T-helper 17 cell (primary cell): ENCODE data around the gene COPB2. TPM values are rescaled to one million over a fixed set of nuclear protein-coding genes. Genes with fewer than 3 reads are reported as not detected.

Source experiments
- ATAC-seq: fragments of 150-1000 bp; cut with Tn5 transposase; 2 replicates; pipeline ENCODE4 v1.10.0; 2021; ENCODE audit warnings: mild to moderate bottlenecking, moderate library complexity
- DNase-seq, 3 donors: peaks; one replicate each; pipeline versions ENCODE4 v3.0.0 to v3.0.0-alpha.2; 2020 to 2021
- H3K9me3 ChIP-seq: one replicate; pipeline ENCODE4 v1.7.0; 2013; ENCODE audit warnings: low read length, mild to moderate bottlenecking; ENCODE audit not compliant: control insufficient read depth, poor library complexity, severe bottlenecking
- H3K27ac Mint-ChIP-seq: one replicate; pipeline ENCODE4 v1.8.0; 2022; ENCODE audit warnings: mild to moderate bottlenecking, moderate library complexity, mixed read lengths
- H3K27me3 Mint-ChIP-seq: one replicate; pipeline ENCODE4 v1.8.0; 2022; ENCODE audit warnings: mixed read lengths
- H3K36me3 Mint-ChIP-seq: one replicate; pipeline ENCODE4 v1.8.0; 2022; ENCODE audit warnings: low read depth, mixed read lengths
- H3K4me1 Mint-ChIP-seq: one replicate; pipeline ENCODE4 v1.8.0; 2022; ENCODE audit warnings: mild to moderate bottlenecking, mixed read lengths
- H3K4me3 Mint-ChIP-seq: one replicate; pipeline ENCODE4 v1.8.0; 2022; ENCODE audit warnings: mild to moderate bottlenecking, moderate library complexity, mixed read lengths
- total RNA-seq, 4 donors: library from RNA in 2 of 4; stranded (reverse) in 2 of 4; gene quantifications; one replicate each; pipeline ENCODE4 v1.2.3 and lab custom pipeline; 2022 to 2026

Gene COPB2
- total RNA-seq (10 to 100 TPM; 26.3 to 29.7 TPM), total RNA-seq (lab: John Stamatoyannopoulos, UW) (44.2 to 202 reads per million in 2 donors)

DNA sequence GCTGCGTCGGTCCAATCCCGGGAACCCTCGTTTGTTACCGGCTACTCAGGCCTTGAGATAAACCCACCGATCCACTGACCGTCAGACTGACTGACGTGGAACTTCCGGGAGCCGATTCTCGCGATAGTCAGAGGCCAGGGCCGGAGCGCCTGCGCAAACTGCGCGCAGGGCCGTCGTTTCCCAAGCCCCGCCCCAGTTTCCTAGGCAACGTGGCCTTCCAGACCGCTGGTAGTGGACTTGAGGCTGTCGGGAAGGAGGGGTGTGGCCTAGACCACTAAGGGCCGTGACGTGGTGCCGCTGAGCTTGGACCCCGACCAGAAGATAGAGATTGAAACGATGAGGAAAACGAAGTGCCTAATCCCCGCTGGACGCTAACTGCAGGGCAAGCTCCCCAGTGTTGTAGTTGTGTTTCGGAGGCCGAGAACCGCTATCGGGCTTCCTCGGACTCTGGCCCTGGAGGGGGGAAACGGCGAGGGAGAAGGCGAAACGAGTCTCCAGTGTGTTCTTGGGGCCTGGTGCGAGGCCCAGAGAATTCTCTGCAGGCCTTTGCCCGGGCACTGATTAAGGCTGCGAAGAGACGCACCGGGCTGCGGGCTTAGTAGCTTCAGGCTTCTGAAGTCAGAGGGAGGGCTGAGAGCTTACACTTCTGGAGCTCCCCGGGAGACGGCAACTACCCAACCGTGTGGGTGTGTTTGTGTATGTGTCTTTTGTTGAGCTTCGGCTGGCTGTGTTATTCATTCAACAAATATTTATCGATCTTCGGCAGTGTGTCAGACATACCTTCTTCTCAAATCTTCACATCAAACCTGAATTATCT, at the start of gene COPB2:
Gene COPB2, minus strand, starts transcription at position 96 of the 817 bp plus-strand sequence. CDS start 97 bp downstream, outside the sequence.
- ATAC-seq (peak; percentile 93), DNase-seq (peak; percentile 86 to 93 (median 90))
- peaks cover 36% of the 10 kb centered on the region for H3K4me1 Mint-ChIP-seq
- H3K27me3 Mint-ChIP-seq = no peaks in the 10 kb centered on the region
- peak within 1 kb of the TSS; percentile 95 for H3K4me3 Mint-ChIP-seq
- peak within 1 kb of the TSS; percentile 100 for H3K27ac Mint-ChIP-seq
- no peaks in the 10 kb centered on the region for H3K9me3 ChIP-seq
- peaks cover 5% of the 10 kb centered on the region for H3K36me3 Mint-ChIP-seq

DNA sequence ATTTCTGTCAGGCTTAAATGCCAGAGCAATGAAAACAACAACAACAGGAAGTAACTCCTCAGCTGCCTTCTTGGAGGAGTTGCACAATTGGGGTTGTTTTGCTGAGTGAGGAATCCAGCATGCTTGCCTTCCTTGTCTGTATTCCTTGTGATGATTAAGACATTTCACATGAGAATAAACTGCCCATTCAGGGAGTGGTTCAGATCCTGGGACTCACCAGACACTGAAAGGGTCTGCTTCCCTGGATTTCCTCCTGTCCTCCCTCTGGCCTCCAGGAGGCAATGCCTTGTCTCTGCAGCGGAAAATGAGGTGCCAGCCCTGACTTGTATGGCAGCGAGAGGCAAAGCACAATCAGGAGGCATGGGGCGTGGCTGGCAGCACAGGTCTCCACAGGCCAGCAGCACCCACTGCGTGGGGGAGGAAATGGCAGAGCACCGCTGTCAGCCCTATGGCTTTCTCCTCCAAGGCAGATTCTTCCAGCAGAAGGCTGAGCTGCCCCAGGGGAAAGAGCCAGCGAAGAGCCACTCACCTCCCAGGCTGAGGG, 45.4 kb upstream of the COPB2 start:
- no peak overlapping the region for H3K27ac Mint-ChIP-seq
- H3K27me3 Mint-ChIP-seq = no peaks in the 10 kb centered on the region
- H3K4me3 Mint-ChIP-seq = no peak overlapping the region
- no peaks in the 10 kb centered on the region for H3K4me1 Mint-ChIP-seq
- no peaks in the 10 kb centered on the region for H3K9me3 ChIP-seq
- H3K36me3 Mint-ChIP-seq = no peaks in the 10 kb centered on the region
- ATAC-seq = no peak
- DNase-seq = no peak

DNA sequence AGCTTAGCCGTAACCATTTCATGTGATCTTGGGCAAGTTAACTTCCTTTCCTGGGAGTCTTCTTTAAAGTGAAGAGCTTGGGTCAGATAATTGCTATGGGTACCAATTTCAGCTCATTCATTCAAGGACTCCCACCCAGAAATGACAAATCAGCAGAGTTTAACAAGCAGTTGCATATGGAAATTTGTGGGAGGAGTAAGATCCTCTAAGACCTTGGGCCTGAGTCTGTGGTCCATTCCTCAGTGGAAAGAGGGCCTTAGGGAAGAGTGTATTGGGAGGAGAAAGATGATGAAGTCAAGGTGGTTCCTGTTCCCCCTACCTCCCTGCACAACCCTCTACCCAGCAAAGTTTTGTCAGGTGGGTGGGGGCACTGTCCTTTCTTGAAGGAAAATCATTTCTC, 44.8 kb upstream of the COPB2 start:
- H3K27me3 Mint-ChIP-seq = no peaks in the 10 kb centered on the region
- H3K36me3 Mint-ChIP-seq = no peaks in the 10 kb centered on the region
- H3K4me3 Mint-ChIP-seq = no peak overlapping the region
- DNase-seq (no peak), ATAC-seq (no peak)
- no peaks in the 10 kb centered on the region for H3K9me3 ChIP-seq
- no peaks in the 10 kb centered on the region for H3K4me1 Mint-ChIP-seq
- H3K27ac Mint-ChIP-seq = no peak overlapping the region

DNA sequence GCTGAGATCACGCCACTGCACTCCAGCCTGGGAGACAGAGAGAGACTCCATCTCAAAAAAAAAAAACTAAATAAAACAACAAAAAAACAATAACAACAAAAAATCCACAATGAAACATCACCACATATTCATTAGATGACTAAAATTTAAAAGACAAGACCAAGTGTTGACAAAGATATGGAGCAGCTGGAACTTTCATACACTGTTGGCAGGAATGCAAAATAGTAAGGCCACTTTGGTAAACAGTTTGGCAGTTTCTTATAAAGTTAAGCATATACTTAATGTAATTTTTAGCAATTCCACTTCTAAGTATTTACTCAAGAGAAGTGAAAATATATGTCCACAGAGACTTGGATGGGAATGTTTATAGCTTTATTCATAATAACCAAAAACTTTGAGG, 43.6 kb upstream of the COPB2 start:
- no peaks in the 10 kb centered on the region for H3K27me3 Mint-ChIP-seq
- H3K9me3 ChIP-seq = no peaks in the 10 kb centered on the region
- no peak for ATAC-seq
- no peaks in the 10 kb centered on the region for H3K36me3 Mint-ChIP-seq
- H3K27ac Mint-ChIP-seq = no peak overlapping the region
- no peaks in the 10 kb centered on the region for H3K4me1 Mint-ChIP-seq
- H3K4me3 Mint-ChIP-seq = no peak overlapping the region
- no peak for DNase-seq

DNA sequence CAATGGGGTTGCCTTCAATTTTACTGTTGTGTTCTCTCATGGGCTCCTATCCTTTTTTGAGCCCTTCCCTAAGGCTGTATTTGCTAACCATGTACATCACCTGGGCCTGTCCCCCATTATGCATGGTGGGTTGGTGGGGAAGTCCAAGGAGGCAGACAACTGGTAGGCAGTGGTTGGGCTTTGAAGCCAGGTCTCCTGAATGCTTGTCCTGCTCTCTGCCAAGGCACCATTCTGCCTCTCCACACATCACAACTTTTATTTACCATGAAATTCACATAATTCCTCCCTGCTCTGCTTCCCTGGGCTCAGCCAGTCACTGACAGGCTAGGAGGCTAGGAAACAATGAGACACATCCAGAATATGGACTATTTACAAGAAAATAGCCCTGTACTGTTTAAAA, 41.0 kb upstream of the COPB2 start:
- no peaks in the 10 kb centered on the region for H3K27me3 Mint-ChIP-seq
- DNase-seq (no peak), ATAC-seq (no peak)
- H3K4me3 Mint-ChIP-seq = no peak overlapping the region
- H3K27ac Mint-ChIP-seq = no peak overlapping the region
- peaks cover 4% of the 10 kb centered on the region for H3K4me1 Mint-ChIP-seq
- H3K9me3 ChIP-seq = no peaks in the 10 kb centered on the region
- peaks cover 2% of the 10 kb centered on the region for H3K36me3 Mint-ChIP-seq

DNA sequence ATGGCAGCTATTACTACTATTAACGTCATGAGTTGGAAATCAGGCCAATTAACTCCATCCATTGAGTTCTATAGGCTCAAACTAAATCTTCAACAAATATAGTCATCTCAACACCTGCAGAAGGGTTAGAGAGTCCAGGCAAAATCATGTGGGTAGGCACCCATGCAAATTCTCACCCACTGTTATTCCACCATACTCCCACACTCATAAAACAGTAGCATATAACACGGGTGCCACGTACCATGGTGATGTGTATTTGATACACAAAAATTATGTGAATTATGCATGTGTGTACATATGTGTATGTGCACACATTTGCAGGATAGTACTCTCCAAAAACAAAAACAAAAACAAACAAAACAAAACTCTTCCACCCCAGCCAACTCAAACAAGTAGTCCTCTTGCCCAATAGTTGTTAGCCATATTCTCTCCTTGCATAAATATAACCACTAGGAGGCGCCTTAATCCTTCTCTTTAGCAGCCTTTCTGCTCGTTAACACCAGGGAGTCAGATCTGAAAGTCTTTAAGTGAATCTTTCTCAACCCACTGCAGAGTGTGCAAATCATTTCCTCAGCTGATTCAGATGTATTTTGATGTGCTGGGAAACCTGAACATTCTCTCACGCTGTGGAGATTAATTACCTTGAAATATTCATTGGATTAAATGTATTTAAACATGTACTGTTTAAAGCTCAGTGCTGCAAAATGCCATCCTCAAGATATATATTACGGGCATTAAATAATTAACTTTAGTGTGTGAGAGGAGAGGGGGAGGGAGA, 38.0 kb upstream of the COPB2 start:
- DNase-seq (no peak), ATAC-seq (peak; percentile 63)
- H3K27me3 Mint-ChIP-seq = no peaks in the 10 kb centered on the region
- no peak overlapping the region for H3K27ac Mint-ChIP-seq
- no peaks in the 10 kb centered on the region for H3K9me3 ChIP-seq
- H3K4me3 Mint-ChIP-seq = no peak overlapping the region
- H3K4me1 Mint-ChIP-seq = peaks cover 4% of the 10 kb centered on the region
- H3K36me3 Mint-ChIP-seq = peaks cover 2% of the 10 kb centered on the region

DNA sequence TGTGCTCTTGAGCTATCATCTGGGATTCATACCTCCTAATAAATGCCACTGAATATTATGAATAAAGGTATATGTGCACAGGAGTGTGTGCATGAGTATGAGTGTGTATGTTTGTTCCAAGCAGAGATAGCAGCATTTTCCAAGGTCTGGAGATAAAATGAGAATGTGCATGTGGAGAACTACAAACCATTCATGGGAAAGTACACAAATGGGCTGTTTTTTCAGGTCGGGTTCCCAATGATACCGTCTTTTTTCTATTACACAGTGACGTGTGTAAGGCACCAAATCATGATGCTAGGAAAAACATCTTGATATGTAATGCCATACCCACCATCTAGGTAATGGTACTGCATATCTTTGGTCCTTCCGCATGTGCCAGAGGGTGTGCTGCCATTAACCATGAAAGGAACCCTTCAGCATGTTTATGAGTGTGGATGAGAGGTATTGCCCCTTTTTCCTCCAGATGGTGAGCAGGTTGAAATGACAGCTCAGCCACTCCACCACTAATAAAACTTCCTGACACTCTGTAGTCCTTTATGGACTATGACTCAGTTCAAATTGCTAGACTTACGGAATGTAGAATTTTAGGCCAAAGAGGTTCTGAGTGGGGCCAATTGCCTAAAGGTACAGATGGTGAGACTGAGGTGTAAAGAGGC, 36.4 kb upstream of the COPB2 start:
- no peaks in the 10 kb centered on the region for H3K9me3 ChIP-seq
- ATAC-seq = no peak
- H3K36me3 Mint-ChIP-seq = peaks cover 5% of the 10 kb centered on the region
- peaks cover 4% of the 10 kb centered on the region for H3K4me1 Mint-ChIP-seq
- H3K4me3 Mint-ChIP-seq = no peak overlapping the region
- no peaks in the 10 kb centered on the region for H3K27me3 Mint-ChIP-seq
- DNase-seq = no peak
- H3K27ac Mint-ChIP-seq = no peak overlapping the region

DNA sequence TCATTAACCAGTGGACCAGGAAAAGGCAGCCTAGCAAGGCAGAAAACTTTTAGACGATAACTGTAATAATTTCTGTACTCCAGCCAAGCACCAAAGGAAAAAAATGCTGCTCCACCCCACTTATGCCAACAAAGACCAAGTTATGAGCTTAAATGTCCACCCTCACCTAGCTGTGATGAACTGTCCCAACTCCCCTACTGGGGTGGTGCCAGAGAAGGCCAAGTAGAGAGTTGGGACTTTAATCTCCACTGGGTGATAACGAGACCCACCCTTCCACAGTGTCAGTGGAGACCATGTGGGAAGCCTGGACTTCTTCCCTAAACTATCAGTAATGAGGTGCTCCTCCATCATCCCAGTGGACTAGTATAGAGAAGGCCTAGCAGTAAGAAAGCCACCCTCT, 33.8 kb upstream of the COPB2 start:
- H3K27me3 Mint-ChIP-seq = no peaks in the 10 kb centered on the region
- H3K4me1 Mint-ChIP-seq = peaks cover 4% of the 10 kb centered on the region
- H3K27ac Mint-ChIP-seq = no peak overlapping the region
- no peak overlapping the region for H3K4me3 Mint-ChIP-seq
- DNase-seq = no peak
- H3K36me3 Mint-ChIP-seq = peaks cover 5% of the 10 kb centered on the region
- H3K9me3 ChIP-seq = no peaks in the 10 kb centered on the region
- ATAC-seq = no peak

DNA sequence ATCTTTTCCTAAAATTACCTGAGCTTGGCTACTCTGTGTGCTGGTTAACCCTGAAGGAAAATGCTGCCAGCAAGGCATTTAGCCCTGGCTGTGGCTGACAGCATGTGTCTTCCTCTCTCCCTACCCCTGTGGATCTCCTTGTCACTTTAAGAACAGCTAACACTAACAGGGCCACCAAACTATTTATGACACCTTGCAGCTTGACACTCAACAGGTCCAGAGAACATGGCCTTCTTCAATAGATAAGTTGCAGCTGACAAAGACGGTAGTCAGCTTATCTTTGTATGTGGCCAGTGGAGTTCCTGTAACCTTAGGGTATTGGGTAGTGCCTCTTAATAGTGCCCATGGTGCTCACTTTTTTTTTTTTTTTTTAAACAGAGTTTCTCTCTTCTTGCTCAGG, 32.0 kb upstream of the COPB2 start:
- Mint-ChIP-seq H3K4me1 (no peaks in the 10 kb centered on the region), H3K27me3 (no peaks in the 10 kb centered on the region), H3K36me3 (peaks cover 4% of the 10 kb centered on the region), H3K27ac (no peak overlapping the region), H3K4me3 (no peak overlapping the region)
- H3K9me3 ChIP-seq = no peaks in the 10 kb centered on the region
- ATAC-seq (no peak), DNase-seq (no peak)

DNA sequence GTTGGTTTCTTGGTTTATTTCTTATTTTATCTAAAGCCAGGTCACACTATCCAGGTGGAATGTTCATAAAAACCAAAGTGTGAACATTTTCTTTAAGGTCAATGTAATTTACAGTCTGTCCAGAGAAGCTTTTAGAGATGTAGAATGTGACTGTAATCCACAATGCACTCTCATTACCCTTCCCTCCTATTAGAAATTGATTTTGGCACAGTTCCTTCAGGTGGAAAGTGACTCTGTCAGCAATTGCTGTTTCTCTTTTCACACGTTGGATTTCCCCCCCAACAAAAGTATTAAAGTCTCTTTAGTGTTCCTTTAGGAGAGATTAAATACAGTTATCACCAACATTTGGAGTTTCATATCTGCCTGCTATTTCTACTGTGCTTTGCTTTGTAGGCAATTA, 31.6 kb upstream of the COPB2 start:
- no peak overlapping the region for H3K4me3 Mint-ChIP-seq
- H3K4me1 Mint-ChIP-seq = no peaks in the 10 kb centered on the region
- ATAC-seq = no peak

DNA sequence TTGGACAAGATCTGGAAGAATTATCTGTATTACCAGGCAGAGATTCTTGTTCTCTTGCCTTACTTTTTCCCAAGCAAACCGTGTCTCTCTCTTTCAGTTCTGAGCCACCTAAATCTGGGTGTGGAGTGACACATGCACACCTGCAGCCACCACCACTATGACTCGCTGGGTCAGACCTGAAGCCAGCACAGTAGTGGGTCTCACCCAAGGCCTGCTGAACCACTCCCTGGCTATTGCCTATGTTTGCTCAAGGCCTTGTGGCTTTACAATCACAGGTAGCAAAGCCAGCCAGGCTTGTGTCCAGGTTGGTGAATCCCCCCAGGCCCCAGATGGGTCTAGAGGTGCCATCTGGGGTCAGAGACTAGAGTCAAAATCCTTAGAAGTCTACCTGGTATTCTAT, 28.7 kb upstream of the COPB2 start:
- no peak for DNase-seq

More for the DNA sequence above, 31.6 kb upstream of the COPB2 start:
- H3K36me3 Mint-ChIP-seq = peaks cover 4% of the 10 kb centered on the region
- H3K27me3 Mint-ChIP-seq = no peaks in the 10 kb centered on the region
- DNase-seq = no peak
- no peak overlapping the region for H3K27ac Mint-ChIP-seq
- no peaks in the 10 kb centered on the region for H3K9me3 ChIP-seq

DNA sequence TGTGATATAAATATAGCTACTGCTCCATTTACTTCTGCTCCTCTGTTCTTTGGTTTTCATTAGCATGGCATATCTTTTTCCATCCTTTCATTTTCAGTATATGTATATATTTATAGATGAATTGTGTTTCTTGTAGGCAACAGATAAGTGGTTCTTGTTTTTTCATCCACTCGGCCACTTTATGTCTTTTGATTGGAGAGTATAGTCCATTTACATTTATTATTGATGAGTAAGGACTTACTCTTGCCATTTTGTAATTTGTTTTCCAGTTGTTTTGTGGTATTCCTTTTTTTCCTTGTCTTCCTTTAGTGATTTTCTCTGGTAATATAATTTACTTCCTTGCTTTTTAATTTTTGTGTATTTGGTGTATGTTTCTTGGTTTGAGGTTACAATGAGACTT, 26.8 kb upstream of the COPB2 start:
- ATAC-seq = no peak
- H3K9me3 ChIP-seq = no peaks in the 10 kb centered on the region
- Mint-ChIP-seq H3K4me3 (no peak overlapping the region), H3K27me3 (no peaks in the 10 kb centered on the region), H3K4me1 (no peaks in the 10 kb centered on the region), H3K27ac (no peak overlapping the region), H3K36me3 (peaks cover 2% of the 10 kb centered on the region)
- no peak for DNase-seq

More for the DNA sequence above, 28.7 kb upstream of the COPB2 start:
- no peaks in the 10 kb centered on the region for H3K27me3 Mint-ChIP-seq
- H3K4me1 Mint-ChIP-seq = no peaks in the 10 kb centered on the region
- H3K27ac Mint-ChIP-seq = no peak overlapping the region
- H3K9me3 ChIP-seq = no peaks in the 10 kb centered on the region
- no peak for ATAC-seq
- H3K36me3 Mint-ChIP-seq = peaks cover 6% of the 10 kb centered on the region
- no peak overlapping the region for H3K4me3 Mint-ChIP-seq

DNA sequence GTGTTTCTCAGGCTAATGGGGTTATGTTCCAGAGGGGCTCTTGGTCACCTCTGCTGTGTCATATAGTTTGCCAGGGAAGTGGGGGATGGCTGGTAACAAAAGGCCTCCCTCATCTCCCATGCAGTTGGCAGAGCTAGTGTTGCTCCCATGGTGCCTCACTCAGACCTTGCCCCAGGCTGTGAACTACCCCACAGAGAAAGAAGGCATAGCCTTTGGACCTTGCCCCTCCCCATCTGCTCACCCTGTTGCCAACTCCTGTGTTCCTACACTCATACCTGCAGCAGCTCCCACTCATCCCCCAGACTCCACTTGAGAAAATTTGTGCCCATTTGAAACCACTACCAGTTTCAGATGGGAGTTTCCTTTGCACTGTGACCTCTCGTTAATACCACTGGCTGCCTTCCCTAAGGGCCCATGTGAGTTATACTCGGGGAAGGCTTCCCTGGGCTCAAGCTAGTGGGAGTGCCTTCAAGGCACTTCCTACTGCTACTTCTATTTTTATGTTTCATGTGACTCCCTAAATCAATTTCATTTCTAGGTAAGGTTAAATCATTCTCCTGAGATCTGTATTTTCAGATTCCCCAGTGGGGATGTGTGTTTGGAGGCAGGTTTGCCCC, 25.3 kb upstream of the COPB2 start:
- Mint-ChIP-seq H3K27ac (no peak overlapping the region), H3K36me3 (peaks cover 2% of the 10 kb centered on the region), H3K27me3 (no peaks in the 10 kb centered on the region), H3K4me3 (no peak overlapping the region), H3K4me1 (no peaks in the 10 kb centered on the region)
- DNase-seq = no peak
- no peak for ATAC-seq
- H3K9me3 ChIP-seq = no peaks in the 10 kb centered on the region
